Fibroblast of the aortic adventitia (primary cell): Measurements from ENCODE around the gene METTL9. TPM values are rescaled to one million over a fixed set of nuclear protein-coding genes. Genes with fewer than 3 reads are reported as not detected.

Experiments
- DNase-seq: peaks from one replicate; pipeline ENCODE4 v3.0.0-alpha.2; 2010; ENCODE audit warnings: low read depth
- H3K4me3 ChIP-seq: 2 replicates; pipeline ENCODE4 v1.5.1; 2011; ENCODE audit warnings: low read depth, mild to moderate bottlenecking, control low read depth, low read length, moderate library complexity
- total RNA-seq: library from RNA; depleted of rRNA; stranded (reverse); fragments of >200 nt; gene quantifications from 2 replicates; pipeline ENCODE4 v1.2.3, GENCODE V29; 2012; ENCODE audit warnings: low replicate concordance
- TF ChIP-seq, protein P1 (sequence below): IDR thresholded peaks from 2 replicates; pipeline ENCODE4 v1.5.1; 2011; ENCODE audit warnings: mild to moderate bottlenecking, low read length, control low read depth, inconsistent platforms; ENCODE audit not compliant: insufficient read depth

The METTL9 gene
- total RNA-seq, 1 donor, result 221 TPM

DNA sequence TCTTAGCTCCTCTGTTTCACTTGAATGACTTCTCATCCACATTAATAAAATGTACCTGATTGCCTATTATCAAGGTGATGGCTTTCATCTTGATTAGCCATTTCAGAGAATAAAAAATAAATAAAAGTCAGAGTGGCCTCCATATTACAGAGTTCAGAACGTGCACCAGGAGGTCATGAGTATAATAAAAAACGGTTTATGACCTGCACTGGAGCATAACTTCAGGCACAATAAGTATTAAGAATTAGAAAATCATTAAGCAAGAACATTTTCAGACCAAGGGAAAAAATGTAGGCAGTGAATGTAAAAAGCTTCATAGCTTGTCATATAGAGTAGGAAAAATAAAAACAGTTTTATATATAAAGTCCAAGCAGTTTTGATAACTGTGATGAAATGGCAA lies 11.4 kb downstream of the METTL9 start:
- DNase-seq, result no peak
- no peak overlapping the region for H3K4me3 ChIP-seq
- TF ChIP-seq, protein P1, sequence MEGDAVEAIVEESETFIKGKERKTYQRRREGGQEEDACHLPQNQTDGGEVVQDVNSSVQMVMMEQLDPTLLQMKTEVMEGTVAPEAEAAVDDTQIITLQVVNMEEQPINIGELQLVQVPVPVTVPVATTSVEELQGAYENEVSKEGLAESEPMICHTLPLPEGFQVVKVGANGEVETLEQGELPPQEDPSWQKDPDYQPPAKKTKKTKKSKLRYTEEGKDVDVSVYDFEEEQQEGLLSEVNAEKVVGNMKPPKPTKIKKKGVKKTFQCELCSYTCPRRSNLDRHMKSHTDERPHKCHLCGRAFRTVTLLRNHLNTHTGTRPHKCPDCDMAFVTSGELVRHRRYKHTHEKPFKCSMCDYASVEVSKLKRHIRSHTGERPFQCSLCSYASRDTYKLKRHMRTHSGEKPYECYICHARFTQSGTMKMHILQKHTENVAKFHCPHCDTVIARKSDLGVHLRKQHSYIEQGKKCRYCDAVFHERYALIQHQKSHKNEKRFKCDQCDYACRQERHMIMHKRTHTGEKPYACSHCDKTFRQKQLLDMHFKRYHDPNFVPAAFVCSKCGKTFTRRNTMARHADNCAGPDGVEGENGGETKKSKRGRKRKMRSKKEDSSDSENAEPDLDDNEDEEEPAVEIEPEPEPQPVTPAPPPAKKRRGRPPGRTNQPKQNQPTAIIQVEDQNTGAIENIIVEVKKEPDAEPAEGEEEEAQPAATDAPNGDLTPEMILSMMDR, result no peak

DNA sequence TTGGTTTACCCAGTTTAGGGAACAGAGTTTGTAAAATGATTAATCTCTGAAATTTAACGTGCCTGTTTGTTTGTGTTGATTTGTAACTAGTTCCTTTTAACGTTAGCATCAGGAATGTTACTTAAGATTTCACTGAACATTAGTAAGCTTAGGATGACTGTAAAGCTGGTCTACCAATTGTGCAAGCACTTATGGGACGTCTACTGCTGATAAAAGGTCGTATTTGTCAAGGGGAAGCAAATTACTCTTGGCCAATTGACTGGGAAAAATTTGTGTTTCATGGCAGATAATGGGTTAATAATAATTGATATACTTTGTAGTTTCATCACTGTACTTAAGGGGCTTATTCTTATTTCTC lies 11.8 kb downstream of the METTL9 start:
- no peak overlapping the region for H3K4me3 ChIP-seq
- peak; percentile 52 for DNase-seq
- TF ChIP-seq, protein P1, result no peak

- H3K4me3 ChIP-seq, result no peak overlapping the region
- DNase-seq, result no peak
- TF ChIP-seq, protein P1, result no peak
Observed at GRCh38 chr16:21611556-21612384, 12.4 kb downstream of the METTL9 start.

GRCh38 chr16:21613361-21613760 lies 14.0 kb downstream of the METTL9 start:
- no peak overlapping the region for H3K4me3 ChIP-seq
- no peak for DNase-seq
- TF ChIP-seq, protein P1, result no peak

DNA sequence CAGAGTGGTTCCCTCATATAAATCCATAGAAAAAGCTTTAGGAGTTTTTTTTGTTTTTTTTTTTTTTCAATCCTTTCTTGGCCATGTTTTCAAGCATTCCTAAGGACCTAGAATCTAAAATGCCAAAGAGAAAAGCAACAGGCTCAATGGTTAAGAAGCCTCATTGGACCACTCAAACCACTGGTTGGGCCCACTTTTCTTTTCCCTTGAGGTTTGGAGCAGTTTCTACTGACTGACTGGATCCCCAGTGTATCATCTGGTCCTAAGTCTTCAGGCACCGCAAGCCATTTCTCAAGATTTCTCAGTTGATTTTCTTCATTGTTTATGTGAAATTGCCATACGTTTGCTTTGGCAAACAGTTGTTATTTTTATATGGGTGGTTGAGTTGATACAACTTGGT lies 14.4 kb downstream of the METTL9 start:
- TF ChIP-seq, protein P1, result no peak
- H3K4me3 ChIP-seq, result no peak overlapping the region
- no peak for DNase-seq

GRCh38 chr16:21614896-21615295 lies 15.5 kb downstream of the METTL9 start:
- H3K4me3 ChIP-seq, result no peak overlapping the region
- TF ChIP-seq, protein P1, result peak; percentile 4
- DNase-seq, result no peak

GRCh38 chr16:21617607-21618006 lies 18.2 kb downstream of the METTL9 start:
- TF ChIP-seq, protein P1, result no peak
- no peak overlapping the region for H3K4me3 ChIP-seq
- DNase-seq, result no peak
